Measurements from ENCODE around the gene KLK3.
"Not testable (repeated sequence)": the region's sequence is repeated elsewhere in the genome, so short reads cannot be mapped to it uniquely, and the experiment has no call there.

Gene KLK3

GRCh38 chr19:50854636-50855410 lies at the start of gene KLK3:
Gene KLK3 (plus strand): TSS chr19:50854915. CDS start chr19:50854956, 41 bp downstream.
- DNase-seq (ENCODE audit: low read depth): no peak

DNA sequence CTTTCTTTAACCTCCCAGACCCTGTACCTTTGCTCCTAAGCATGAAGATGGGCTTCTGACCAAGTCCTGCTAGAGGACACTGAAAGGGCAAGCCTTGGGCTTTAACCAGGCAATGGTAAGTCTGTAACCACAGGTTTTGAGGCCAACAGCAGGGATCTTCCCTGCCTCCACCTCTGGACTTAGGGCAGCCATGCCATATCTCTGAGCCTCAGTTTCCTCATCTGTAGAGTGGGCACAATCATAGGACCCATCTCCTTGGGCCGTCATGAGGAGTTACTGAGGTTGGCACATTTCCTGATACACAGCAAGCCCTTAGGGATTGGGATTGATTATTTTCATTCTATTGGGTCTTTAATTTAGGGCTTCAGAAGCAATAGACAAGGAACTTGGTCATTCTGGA lies 45.9 kb upstream of the KLK3 start:
- DNase-seq (ENCODE audit: low read depth): no peak

DNA sequence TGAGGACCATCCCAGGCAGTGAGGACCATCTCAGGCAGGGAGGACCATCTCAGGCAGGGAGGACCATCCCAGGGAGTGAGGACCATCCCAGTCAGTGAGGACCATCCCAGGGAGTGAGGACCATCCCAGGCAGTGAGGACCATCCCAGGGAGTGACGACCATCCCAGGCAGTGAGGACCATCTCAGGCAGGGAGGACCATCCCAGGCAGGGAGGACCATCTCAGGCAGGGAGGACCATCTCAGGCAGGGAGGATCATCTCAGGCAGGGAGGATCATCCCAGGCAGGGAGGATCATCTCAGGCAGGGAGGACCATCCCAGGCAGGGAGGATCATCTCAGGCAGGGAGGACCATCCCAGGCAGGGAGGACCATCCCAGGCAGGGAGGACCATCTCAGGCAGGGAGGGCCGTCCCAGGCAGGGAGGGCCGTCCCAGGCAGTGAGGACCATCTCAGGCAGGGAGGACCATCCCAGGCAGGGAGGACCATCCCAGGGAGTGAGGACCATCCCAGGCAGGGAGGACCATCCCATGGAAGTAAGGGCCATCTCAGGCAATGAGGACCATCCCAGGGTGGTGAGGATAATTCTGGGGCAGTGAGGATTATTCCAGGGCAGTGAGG lies 43.0 kb upstream of the KLK3 start:
- not testable (repeated sequence) for DNase-seq (ENCODE audit: low read depth)

DNA sequence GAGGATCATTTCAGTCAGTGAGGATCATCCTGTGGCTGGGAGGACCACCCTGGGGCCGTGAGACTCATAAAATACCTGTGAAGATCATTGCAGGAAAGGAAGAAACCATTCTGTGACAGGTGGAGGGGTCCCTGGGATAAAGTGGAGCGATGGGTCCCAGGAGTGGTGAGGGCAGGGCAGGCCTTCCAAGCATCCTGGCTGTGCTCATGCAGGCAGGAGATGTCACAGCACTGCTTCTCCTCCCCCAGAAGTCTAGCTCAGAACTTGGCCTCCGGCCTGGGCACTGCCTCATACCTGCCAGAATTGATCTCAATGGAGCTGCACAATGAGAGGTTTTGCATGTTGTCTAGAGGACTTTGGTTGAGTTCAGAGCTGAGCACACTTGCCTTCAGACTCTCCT lies 42.2 kb upstream of the KLK3 start:
- no peak for DNase-seq (ENCODE audit: low read depth)

GRCh38 chr19:50814883-50815282 lies 39.8 kb upstream of the KLK3 start:
- DNase-seq (ENCODE audit: low read depth): no peak

GRCh38 chr19:50815439-50815838 lies 39.3 kb upstream of the KLK3 start:
- DNase-seq (ENCODE audit: low read depth): no peak

GRCh38 chr19:50817941-50818858 lies 36.5 kb upstream of the KLK3 start:
- no peak for DNase-seq (ENCODE audit: low read depth)

DNA sequence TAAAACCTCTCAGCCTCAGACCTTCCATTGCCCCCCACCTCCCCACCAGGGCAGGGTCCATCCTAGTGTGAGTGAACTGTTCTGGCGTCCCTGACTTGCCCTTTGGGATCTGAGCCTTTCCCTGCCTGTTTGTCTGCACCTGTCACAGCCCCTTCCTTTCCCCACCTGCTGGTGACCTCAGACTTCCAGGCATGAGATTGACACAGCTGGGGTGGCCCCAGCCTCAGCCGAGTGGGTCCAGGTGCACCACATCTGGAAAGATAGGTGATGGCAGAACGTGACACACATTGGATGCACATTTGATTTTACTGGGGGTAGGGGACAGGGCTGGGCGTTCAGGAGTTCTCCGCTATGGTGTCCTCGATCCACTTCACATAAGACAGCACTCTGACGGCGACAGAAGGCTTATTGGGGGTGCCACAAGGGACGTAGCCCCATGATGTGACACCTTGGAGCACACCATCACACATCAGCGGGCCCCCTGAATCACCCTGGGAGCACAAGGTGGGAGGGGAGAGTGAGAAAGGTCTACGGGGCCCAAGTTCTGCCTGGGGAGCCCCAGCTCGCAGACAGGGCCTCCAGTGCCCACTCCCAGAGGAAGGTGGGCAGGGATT lies 35.7 kb upstream of the KLK3 start:
- DNase-seq (ENCODE audit: low read depth): no peak

- DNase-seq (ENCODE audit: low read depth): no peak
Observed at GRCh38 chr19:50819636-50820035, 35.1 kb upstream of the KLK3 start.

- no peak for DNase-seq (ENCODE audit: low read depth)
Observed at GRCh38 chr19:50820086-50820485, 34.6 kb upstream of the KLK3 start.

- DNase-seq (ENCODE audit: low read depth): no peak
Observed at GRCh38 chr19:50820549-50821247, 34.0 kb upstream of the KLK3 start.

- no peak for DNase-seq (ENCODE audit: low read depth)
Observed at GRCh38 chr19:50821248-50821612, 33.5 kb upstream of the KLK3 start.

- no peak for DNase-seq (ENCODE audit: low read depth)
Observed at GRCh38 chr19:50821622-50822021, 33.1 kb upstream of the KLK3 start.

DNA sequence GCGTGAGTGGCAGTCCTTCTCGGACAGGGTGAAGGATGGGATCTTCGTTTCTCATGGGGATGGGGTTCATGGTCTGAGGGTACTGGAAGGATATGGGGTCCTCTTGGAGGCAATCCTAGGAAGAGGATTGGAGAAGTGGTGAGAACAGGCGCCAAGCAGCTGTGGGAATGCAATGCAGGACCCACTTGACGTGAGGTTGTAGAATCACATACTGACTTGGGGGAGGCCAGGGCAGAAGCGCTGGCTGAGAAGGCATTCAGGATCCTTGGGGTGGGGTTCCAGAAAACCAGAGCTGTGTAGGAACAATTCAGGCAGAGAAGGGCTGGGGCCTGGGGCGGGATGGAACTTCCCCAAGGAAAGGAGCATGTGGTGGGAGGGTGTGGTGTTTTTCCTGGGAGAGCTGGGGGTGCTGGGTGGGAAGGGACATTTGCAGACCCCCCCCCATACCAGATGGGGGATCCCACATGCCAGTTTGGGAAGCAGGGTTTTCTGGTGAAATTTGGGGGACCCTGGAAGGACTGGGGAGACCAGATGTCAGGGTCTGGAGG lies 32.0 kb upstream of the KLK3 start:
- DNase-seq (ENCODE audit: low read depth): no peak

DNA sequence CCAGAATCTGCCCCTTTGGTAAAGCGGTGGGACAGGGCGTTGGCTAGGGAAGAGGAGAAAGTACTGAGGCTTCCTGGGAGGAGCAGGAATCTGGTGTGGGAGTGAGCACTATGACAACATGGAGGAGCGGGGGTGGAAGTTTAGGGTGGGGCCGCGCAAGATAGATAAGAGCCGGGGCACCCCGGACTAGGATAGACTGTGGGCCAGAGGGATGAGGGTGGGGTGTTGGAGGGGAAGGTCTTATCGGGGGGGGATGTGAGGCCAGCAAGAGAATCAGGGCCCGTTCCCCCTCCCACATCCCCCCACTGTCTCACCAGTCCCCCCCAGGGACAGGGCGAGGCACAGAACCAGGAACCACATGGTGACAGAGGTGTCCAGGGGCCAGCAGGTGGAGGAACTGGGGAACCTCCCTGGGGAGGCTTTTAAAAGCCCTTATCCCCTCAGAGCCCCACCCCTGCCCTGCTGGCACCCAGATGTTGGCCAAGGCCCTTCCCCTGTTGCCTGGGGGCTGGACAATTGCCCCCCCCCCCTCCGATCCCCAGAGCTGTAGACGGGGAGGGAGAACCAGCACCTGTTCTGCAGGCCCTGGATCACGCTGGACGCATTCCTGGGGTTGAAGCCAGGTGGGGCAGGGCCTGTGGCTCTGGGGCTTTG lies 31.2 kb upstream of the KLK3 start, which contains the start of gene KLK1:
TSS of gene KLK1 (minus strand) at position 399 of the 654 bp plus-strand sequence. CDS start at position 360, 39 bp downstream.
- no peak for DNase-seq (ENCODE audit: low read depth)

DNA sequence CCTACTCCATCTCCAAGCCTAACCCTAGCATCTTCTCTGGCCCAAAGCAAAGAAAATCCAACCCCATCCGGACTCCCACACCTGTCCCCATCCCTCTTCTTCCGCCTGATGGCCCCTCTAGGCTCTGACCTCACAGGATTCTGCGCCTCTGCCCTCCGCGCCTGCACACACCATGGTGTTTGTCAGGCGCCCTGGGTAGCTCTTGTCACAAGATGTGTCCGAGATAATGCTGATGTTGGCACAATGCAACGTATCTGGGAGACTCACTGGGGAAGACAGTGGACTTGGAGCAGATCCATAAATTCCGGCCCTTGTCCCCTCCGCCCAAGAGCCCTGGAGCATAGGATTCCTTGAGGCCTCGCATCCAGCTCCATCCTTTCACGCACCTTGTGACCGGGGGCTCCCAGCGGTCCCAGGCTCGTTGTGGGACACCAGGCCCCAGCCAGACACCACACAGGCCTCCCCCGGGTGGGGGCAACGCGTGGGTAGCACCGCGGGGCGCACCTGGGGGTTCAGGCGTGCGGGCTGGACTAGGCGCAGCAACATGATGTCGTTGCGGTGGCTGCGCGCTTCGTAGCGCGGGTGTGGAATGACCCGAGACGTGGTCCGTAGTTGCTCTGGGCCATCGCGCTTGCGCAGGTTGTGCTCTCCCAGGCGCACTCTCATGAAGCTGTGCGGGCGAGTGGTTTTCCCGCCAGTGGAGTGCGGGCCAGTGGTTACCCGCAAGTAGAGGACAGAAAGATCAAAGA lies 28.0 kb upstream of the KLK3 start:
- DNase-seq (ENCODE audit: low read depth): no peak

DNA sequence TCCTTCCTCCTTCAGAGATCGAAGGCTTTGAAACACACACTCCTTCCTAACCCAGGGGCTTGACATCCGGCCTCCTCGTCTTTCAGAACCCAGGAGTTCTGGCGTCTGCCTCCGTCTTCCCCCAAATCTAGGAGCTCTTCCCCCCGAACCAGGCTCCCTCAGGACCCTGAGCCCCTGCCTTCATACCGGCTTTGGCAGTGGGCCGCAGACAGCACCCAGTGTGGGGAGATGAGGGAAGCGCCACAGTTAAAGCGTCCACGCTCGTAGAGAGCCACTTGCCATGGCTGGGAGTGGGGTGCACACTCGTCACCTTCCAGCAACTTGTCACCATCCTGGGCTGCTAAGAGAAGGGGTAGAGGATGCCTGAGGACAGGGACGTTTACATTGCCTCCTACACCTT lies 27.2 kb upstream of the KLK3 start:
- no peak for DNase-seq (ENCODE audit: low read depth)

DNA sequence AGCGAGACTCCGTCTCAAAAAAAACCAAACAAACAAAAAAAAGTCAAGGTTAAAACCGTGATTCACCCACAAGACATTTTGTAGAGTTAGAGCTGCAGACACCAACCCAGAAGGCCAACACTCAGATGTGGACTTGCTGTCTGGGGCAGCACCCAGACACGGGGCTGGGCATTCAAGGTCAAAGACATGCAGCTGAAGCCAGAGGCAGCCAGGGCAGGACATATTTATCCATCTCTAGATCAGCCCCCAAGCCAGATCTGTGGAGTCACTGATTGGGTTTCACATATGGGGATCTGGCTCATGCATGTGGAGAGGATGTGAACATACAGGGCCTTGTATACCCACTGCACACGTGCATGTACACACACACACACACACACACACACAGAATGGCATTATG lies 24.9 kb upstream of the KLK3 start:
- DNase-seq (ENCODE audit: low read depth): no peak

- no peak for DNase-seq (ENCODE audit: low read depth)
Observed at GRCh38 chr19:50830266-50831025, 24.3 kb upstream of the KLK3 start.

All from CMK (cell line).